GM21367 (cell line): ENCODE measurements around the gene INTS12.

Source experiments
- ATAC-seq: cut with Tn5 transposase; IDR thresholded peaks from one replicate; pipeline ENCODE4 v1.9.1; 2021; ENCODE audit not compliant: unreplicated experiment

Gene INTS12

GRCh38 chr4:105686571-105686970 is 21.9 kb downstream of the INTS12 start:
- no peak for ATAC-seq

- no peak for ATAC-seq
Measured at GRCh38 chr4:105683038-105683437, 25.5 kb downstream of the INTS12 start.

GRCh38 chr4:105679186-105679585 is 29.3 kb downstream of the INTS12 start:
- ATAC-seq: no peak

GRCh38 chr4:105677709-105678108 is 30.8 kb downstream of the INTS12 start:
- no peak for ATAC-seq

- ATAC-seq: no peak
Measured at GRCh38 chr4:105674011-105674410, 34.5 kb downstream of the INTS12 start.

- no peak for ATAC-seq
Measured at GRCh38 chr4:105671301-105671700, 37.2 kb downstream of the INTS12 start.

- ATAC-seq: no peak
Measured at GRCh38 chr4:105670684-105671083, 37.8 kb downstream of the INTS12 start.

- no peak for ATAC-seq
Measured at GRCh38 chr4:105666693-105667092, 41.8 kb downstream of the INTS12 start.

- ATAC-seq: no peak
Measured at GRCh38 chr4:105662935-105663675, 45.4 kb downstream of the INTS12 start.

- ATAC-seq: no peak
Measured at GRCh38 chr4:105661028-105661427, 47.5 kb downstream of the INTS12 start.

GRCh38 chr4:105659190-105659589 is 49.3 kb downstream of the INTS12 start:
- no peak for ATAC-seq

- no peak for ATAC-seq
Measured at GRCh38 chr4:105657117-105657765, 51.2 kb downstream of the INTS12 start.

GRCh38 chr4:105652286-105652888 is 56.1 kb downstream of the INTS12 start:
- no peak for ATAC-seq

- no peak for ATAC-seq
Measured at GRCh38 chr4:105651884-105652283, 56.6 kb downstream of the INTS12 start.

GRCh38 chr4:105650190-105650589 is 58.3 kb downstream of the INTS12 start:
- ATAC-seq: no peak

GRCh38 chr4:105645440-105645839 is 63.0 kb downstream of the INTS12 start:
- ATAC-seq: no peak

- ATAC-seq: no peak
Measured at GRCh38 chr4:105644257-105644656, 64.2 kb downstream of the INTS12 start.

GRCh38 chr4:105641845-105642244 is 66.6 kb downstream of the INTS12 start:
- ATAC-seq: no peak

- ATAC-seq: peak; percentile 86
Measured at GRCh38 chr4:105637408-105638176, 70.9 kb downstream of the INTS12 start.

- ATAC-seq: no peak
Measured at GRCh38 chr4:105634402-105635080, 73.9 kb downstream of the INTS12 start.

- no peak for ATAC-seq
Measured at GRCh38 chr4:105633241-105633640, 75.2 kb downstream of the INTS12 start.
